ENCODE results near the gene NEDD4L.

Gene NEDD4L

GRCh38 chr18:58023108-58023507 is 20.9 kb upstream of the NEDD4L start:
- Histone ChIP-seq H3K27me3 (ENCODE audit: insufficient read depth, low read length) (no peaks in the 10 kb centered on the region), H3K14ac (ENCODE audit: low read length) (no peak overlapping the region), H2AK5ac (ENCODE audit: low read length) (no peak overlapping the region), H3K23ac (ENCODE audit: low read length) (no peak overlapping the region), H4K91ac (ENCODE audit: low read depth, low read length) (no peak overlapping the region), H3K4me3 (ENCODE audit: low read depth, low read length) (no peak overlapping the region), H2BK5ac (ENCODE audit: low read depth, low read length, poor library complexity) (no peak overlapping the region), H3K79me2 (ENCODE audit: control insufficient read depth, insufficient read depth, low read length, poor library complexity) (no peaks in the 10 kb centered on the region), H3K18ac (ENCODE audit: low read length) (no peak overlapping the region), H3K9me3 (ENCODE audit: insufficient read depth, low read depth, low read length) (no peaks in the 10 kb centered on the region), H3K4me1 (ENCODE audit: control insufficient read depth in 1 of 2, insufficient read depth in 2 of 2, low read length in 2 of 2) (no peaks in the 10 kb centered on the region), H2BK120ac (ENCODE audit: insufficient read depth, low read length, poor library complexity) (no peak overlapping the region), H3K79me1 (ENCODE audit: low read length) (no peaks in the 10 kb centered on the region), H3K4ac (ENCODE audit: low read depth, low read length) (no peak overlapping the region), H3K4me2 (ENCODE audit: low read length) (no peak overlapping the region), H3K27ac (ENCODE audit: low read depth, low read length) (no peak overlapping the region), H4K12ac (ENCODE audit: low read depth, low read length) (no peak overlapping the region), H3K9ac (ENCODE audit: low read length) (no peak overlapping the region), H3K36me3 (ENCODE audit: control insufficient read depth in 1 of 2, insufficient read depth in 2 of 2, low read length in 2 of 2) (no peaks in the 10 kb centered on the region), H2AFZ (ENCODE audit: insufficient read depth, low read length, poor library complexity) (no peak overlapping the region), H2BK12ac (ENCODE audit: low read length) (no peak overlapping the region), H4K8ac (ENCODE audit: low read depth, low read length) (no peak overlapping the region)
- no CpG with 5 or more reads among the region's 2 CpGs for WGBS (ENCODE audit: extremely low coverage, insufficient coverage, insufficient read length)
- no peak for DNase-seq

- Histone ChIP-seq H3K4me3 (ENCODE audit: low read depth, low read length) (no peak overlapping the region), H3K36me3 (ENCODE audit: control insufficient read depth in 1 of 2, insufficient read depth in 2 of 2, low read length in 2 of 2) (no peaks in the 10 kb centered on the region), H3K27me3 (ENCODE audit: insufficient read depth, low read length) (no peaks in the 10 kb centered on the region), H3K9me3 (ENCODE audit: insufficient read depth, low read depth, low read length) (no peaks in the 10 kb centered on the region), H3K18ac (ENCODE audit: low read length) (no peak overlapping the region), H3K14ac (ENCODE audit: low read length) (no peak overlapping the region), H3K4me1 (ENCODE audit: control insufficient read depth in 1 of 2, insufficient read depth in 2 of 2, low read length in 2 of 2) (no peaks in the 10 kb centered on the region), H3K9ac (ENCODE audit: low read length) (no peak overlapping the region), H2BK12ac (ENCODE audit: low read length) (no peak overlapping the region), H4K91ac (ENCODE audit: low read depth, low read length) (no peak overlapping the region), H3K79me1 (ENCODE audit: low read length) (no peaks in the 10 kb centered on the region), H4K12ac (ENCODE audit: low read depth, low read length) (no peak overlapping the region), H4K8ac (ENCODE audit: low read depth, low read length) (no peak overlapping the region), H3K79me2 (ENCODE audit: control insufficient read depth, insufficient read depth, low read length, poor library complexity) (no peaks in the 10 kb centered on the region), H2BK5ac (ENCODE audit: low read depth, low read length, poor library complexity) (no peak overlapping the region), H2AFZ (ENCODE audit: insufficient read depth, low read length, poor library complexity) (no peak overlapping the region), H3K4me2 (ENCODE audit: low read length) (no peak overlapping the region), H2BK120ac (ENCODE audit: insufficient read depth, low read length, poor library complexity) (no peak overlapping the region), H3K23ac (ENCODE audit: low read length) (no peak overlapping the region), H3K4ac (ENCODE audit: low read depth, low read length) (no peak overlapping the region), H3K27ac (ENCODE audit: low read depth, low read length) (no peak overlapping the region), H2AK5ac (ENCODE audit: low read length) (no peak overlapping the region)
- no peak for DNase-seq
- WGBS (ENCODE audit: extremely low coverage, insufficient coverage, insufficient read length), result no CpG with 5 or more reads among the region's 3 CpGs
Measured at GRCh38 chr18:58024139-58024538, 19.9 kb upstream of the NEDD4L start.

GRCh38 chr18:58025205-58025604 is 18.8 kb upstream of the NEDD4L start:
- DNase-seq, result no peak
- no peaks in the 10 kb centered on the region for H3K79me1 ChIP-seq (ENCODE audit: low read length)
- no peak overlapping the region for H2BK12ac ChIP-seq (ENCODE audit: low read length)
- H2BK5ac ChIP-seq (ENCODE audit: low read depth, low read length, poor library complexity), result no peak overlapping the region
- no peak overlapping the region for H2BK120ac ChIP-seq (ENCODE audit: insufficient read depth, low read length, poor library complexity)
- H3K9me3 ChIP-seq (ENCODE audit: insufficient read depth, low read depth, low read length), result no peaks in the 10 kb centered on the region
- no peak overlapping the region for H3K23ac ChIP-seq (ENCODE audit: low read length)
- no peak overlapping the region for H3K4me2 ChIP-seq (ENCODE audit: low read length)
- H3K4me3 ChIP-seq (ENCODE audit: low read depth, low read length), result no peak overlapping the region
- H3K4ac ChIP-seq (ENCODE audit: low read depth, low read length), result no peak overlapping the region
- no peak overlapping the region for H4K12ac ChIP-seq (ENCODE audit: low read depth, low read length)
- no CpG with 5 or more reads among the region's 7 CpGs for WGBS (ENCODE audit: extremely low coverage, insufficient coverage, insufficient read length)
- no peak overlapping the region for H3K14ac ChIP-seq (ENCODE audit: low read length)
- no peaks in the 10 kb centered on the region for H3K4me1 ChIP-seq (ENCODE audit: control insufficient read depth in 1 of 2, insufficient read depth in 2 of 2, low read length in 2 of 2)
- no peak overlapping the region for H4K91ac ChIP-seq (ENCODE audit: low read depth, low read length)
- H3K36me3 ChIP-seq (ENCODE audit: control insufficient read depth in 1 of 2, insufficient read depth in 2 of 2, low read length in 2 of 2), result no peaks in the 10 kb centered on the region
- H3K79me2 ChIP-seq (ENCODE audit: control insufficient read depth, insufficient read depth, low read length, poor library complexity), result no peaks in the 10 kb centered on the region
- H3K18ac ChIP-seq (ENCODE audit: low read length), result no peak overlapping the region
- H3K27me3 ChIP-seq (ENCODE audit: insufficient read depth, low read length), result no peaks in the 10 kb centered on the region
- no peak overlapping the region for H2AFZ ChIP-seq (ENCODE audit: insufficient read depth, low read length, poor library complexity)
- no peak overlapping the region for H4K8ac ChIP-seq (ENCODE audit: low read depth, low read length)
- no peak overlapping the region for H3K9ac ChIP-seq (ENCODE audit: low read length)
- no peak overlapping the region for H2AK5ac ChIP-seq (ENCODE audit: low read length)
- no peak overlapping the region for H3K27ac ChIP-seq (ENCODE audit: low read depth, low read length)

- no peak overlapping the region for H4K12ac ChIP-seq (ENCODE audit: low read depth, low read length)
- H2AK5ac ChIP-seq (ENCODE audit: low read length), result no peak overlapping the region
- no peaks in the 10 kb centered on the region for H3K9me3 ChIP-seq (ENCODE audit: insufficient read depth, low read depth, low read length)
- H3K79me1 ChIP-seq (ENCODE audit: low read length), result no peaks in the 10 kb centered on the region
- no CpG with 5 or more reads among the region's 2 CpGs for WGBS (ENCODE audit: extremely low coverage, insufficient coverage, insufficient read length)
- H2BK120ac ChIP-seq (ENCODE audit: insufficient read depth, low read length, poor library complexity), result no peak overlapping the region
- no peak overlapping the region for H3K4me2 ChIP-seq (ENCODE audit: low read length)
- no peak overlapping the region for H2BK12ac ChIP-seq (ENCODE audit: low read length)
- no peak overlapping the region for H3K18ac ChIP-seq (ENCODE audit: low read length)
- H3K27ac ChIP-seq (ENCODE audit: low read depth, low read length), result no peak overlapping the region
- H3K4me1 ChIP-seq (ENCODE audit: control insufficient read depth in 1 of 2, insufficient read depth in 2 of 2, low read length in 2 of 2), result no peaks in the 10 kb centered on the region
- no peak overlapping the region for H3K23ac ChIP-seq (ENCODE audit: low read length)
- no peak overlapping the region for H2BK5ac ChIP-seq (ENCODE audit: low read depth, low read length, poor library complexity)
- no peak overlapping the region for H4K91ac ChIP-seq (ENCODE audit: low read depth, low read length)
- no peak for DNase-seq
- no peak overlapping the region for H3K4me3 ChIP-seq (ENCODE audit: low read depth, low read length)
- no peaks in the 10 kb centered on the region for H3K79me2 ChIP-seq (ENCODE audit: control insufficient read depth, insufficient read depth, low read length, poor library complexity)
- no peaks in the 10 kb centered on the region for H3K36me3 ChIP-seq (ENCODE audit: control insufficient read depth in 1 of 2, insufficient read depth in 2 of 2, low read length in 2 of 2)
- no peak overlapping the region for H2AFZ ChIP-seq (ENCODE audit: insufficient read depth, low read length, poor library complexity)
- H4K8ac ChIP-seq (ENCODE audit: low read depth, low read length), result no peak overlapping the region
- H3K27me3 ChIP-seq (ENCODE audit: insufficient read depth, low read length), result no peaks in the 10 kb centered on the region
- H3K9ac ChIP-seq (ENCODE audit: low read length), result no peak overlapping the region
- no peak overlapping the region for H3K14ac ChIP-seq (ENCODE audit: low read length)
- H3K4ac ChIP-seq (ENCODE audit: low read depth, low read length), result no peak overlapping the region
Measured at GRCh38 chr18:58025733-58026132, 18.3 kb upstream of the NEDD4L start.

All from trophoblast cell (in vitro differentiated cells and primary cell).